ENCODE data around the gene ATPAF1. TPM values are rescaled to one million over a fixed set of nuclear protein-coding genes. Genes with fewer than 3 reads are reported as not detected.

The ATPAF1 gene
- total RNA-seq, result 47.2 and 52.7 TPM in 2 replicates

GRCh38 chr1:46667782-46668760, at the start of gene ATPAF1:
Gene ATPAF1, minus strand, starts transcription at chr1:46668364. Its CDS starts 42 bp downstream, at chr1:46668322.

GRCh38 chr1:46671554-46671953, 3.4 kb upstream of the ATPAF1 start, which contains the start of gene TEX38:
Gene TEX38, plus strand, starts transcription at chr1:46671854. Its CDS starts 81 bp downstream, at chr1:46671935.

GRCh38 chr1:46616277-46617107, 51.7 kb downstream of the ATPAF1 start, which contains the start of gene MOB3C:
Gene MOB3C, minus strand, starts transcription at chr1:46616811. Its CDS starts 3,490 bp downstream, at chr1:46613321.

GRCh38 chr1:46603858-46604549, 64.2 kb downstream of the ATPAF1 start, which contains the start of gene MKNK1:
Gene MKNK1, minus strand, starts transcription at chr1:46604268. Its CDS starts 20,941 bp downstream, at chr1:46583327.

Other genes starting within 250 kb of the ATPAF1 start
- gene DMBX1, start 178.5 kb downstream of the ATPAF1 start, total RNA-seq, result not detected in 2 replicates
- not detected in 2 replicates for gene KNCN, start 116.7 kb downstream of the ATPAF1 start, total RNA-seq
- gene MKNK1, start 64.1 kb downstream of the ATPAF1 start, total RNA-seq, result 27.2 and 30.3 TPM in 2 replicates
- 4.4 and 5.1 TPM in 2 replicates for gene MOB3C, start 51.6 kb downstream of the ATPAF1 start, total RNA-seq
- gene TEX38, start 3.5 kb upstream of the ATPAF1 start, total RNA-seq, result not detected in 2 replicates
- gene EFCAB14, start 50.8 kb upstream of the ATPAF1 start, total RNA-seq, result 137 and 145 TPM in 2 replicates
- gene CYP4B1, start 130.7 kb upstream of the ATPAF1 start, total RNA-seq, result not detected in 2 replicates